ENCODE data around the gene MEDAG.

DNA sequence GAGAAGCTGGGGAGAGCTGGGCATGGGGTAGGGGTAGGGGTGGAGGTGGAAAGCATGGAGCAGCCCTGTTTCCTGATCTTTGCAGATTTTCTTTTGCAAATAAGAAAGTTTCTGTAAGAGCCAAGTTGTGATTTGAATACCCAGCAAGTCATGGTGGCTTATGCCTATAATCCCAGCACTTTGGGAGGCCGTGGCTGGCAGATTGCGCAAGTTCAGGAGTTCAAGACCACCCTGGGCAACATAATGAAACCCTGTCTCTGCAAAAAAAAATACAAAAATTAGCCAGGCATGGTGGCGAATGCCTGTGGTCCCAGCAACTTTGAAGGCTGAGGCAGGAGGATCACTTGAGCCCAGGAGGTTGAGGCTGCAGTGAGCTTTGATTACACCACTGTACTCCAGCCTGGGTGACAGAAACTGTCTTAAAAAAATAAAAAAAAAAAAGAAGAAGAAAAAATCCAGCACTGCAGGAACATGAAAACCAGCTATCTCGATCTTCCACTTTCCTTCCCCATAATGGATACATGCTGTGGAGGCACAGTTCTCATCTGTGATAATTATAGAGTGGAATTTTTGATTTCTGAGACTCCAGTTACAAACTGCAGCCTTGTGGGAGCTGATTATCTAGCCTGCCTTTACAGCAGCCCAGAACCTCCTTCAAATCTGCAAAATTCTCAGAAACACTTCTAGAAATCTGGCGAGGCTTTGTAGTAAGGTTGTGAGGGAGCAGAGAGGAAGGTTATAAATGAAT lies 14.3 kb downstream of the MEDAG start:
- TF ChIP-seq, protein P1, sequence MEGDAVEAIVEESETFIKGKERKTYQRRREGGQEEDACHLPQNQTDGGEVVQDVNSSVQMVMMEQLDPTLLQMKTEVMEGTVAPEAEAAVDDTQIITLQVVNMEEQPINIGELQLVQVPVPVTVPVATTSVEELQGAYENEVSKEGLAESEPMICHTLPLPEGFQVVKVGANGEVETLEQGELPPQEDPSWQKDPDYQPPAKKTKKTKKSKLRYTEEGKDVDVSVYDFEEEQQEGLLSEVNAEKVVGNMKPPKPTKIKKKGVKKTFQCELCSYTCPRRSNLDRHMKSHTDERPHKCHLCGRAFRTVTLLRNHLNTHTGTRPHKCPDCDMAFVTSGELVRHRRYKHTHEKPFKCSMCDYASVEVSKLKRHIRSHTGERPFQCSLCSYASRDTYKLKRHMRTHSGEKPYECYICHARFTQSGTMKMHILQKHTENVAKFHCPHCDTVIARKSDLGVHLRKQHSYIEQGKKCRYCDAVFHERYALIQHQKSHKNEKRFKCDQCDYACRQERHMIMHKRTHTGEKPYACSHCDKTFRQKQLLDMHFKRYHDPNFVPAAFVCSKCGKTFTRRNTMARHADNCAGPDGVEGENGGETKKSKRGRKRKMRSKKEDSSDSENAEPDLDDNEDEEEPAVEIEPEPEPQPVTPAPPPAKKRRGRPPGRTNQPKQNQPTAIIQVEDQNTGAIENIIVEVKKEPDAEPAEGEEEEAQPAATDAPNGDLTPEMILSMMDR (conservative IDR thresholded peaks at IDR 0.05; ENCODE audit: low read depth in 2 of 2): no peak
- TF ChIP-seq EZH2 (IDR thresholded peaks at IDR 0.05; ENCODE audit: low read depth, unreplicated experiment) (no peak), JUNB (IDR thresholded peaks at IDR 0.05; ENCODE audit: unreplicated experiment) (no peak), POLR2AphosphoS5 (IDR thresholded peaks at IDR 0.05; ENCODE audit: low read depth) (no peak), EZH2phosphoT487 (IDR thresholded peaks at IDR 0.05; ENCODE audit: unreplicated experiment) (no peak), STAT1 (IDR thresholded peaks at IDR 0.05; ENCODE audit: unreplicated experiment) (no peak), ZNF331 (CRISPR knock-in tag; IDR thresholded peaks at IDR 0.05; ENCODE audit: low read depth) (no peak), CREB1 (CRISPR knock-in tag; IDR thresholded peaks at IDR 0.05; ENCODE audit: low read depth) (no peak), NANOG (IDR thresholded peaks at IDR 0.05; ENCODE audit: borderline replicate concordance) (no peak)
- TF ChIP-seq, protein P2, sequence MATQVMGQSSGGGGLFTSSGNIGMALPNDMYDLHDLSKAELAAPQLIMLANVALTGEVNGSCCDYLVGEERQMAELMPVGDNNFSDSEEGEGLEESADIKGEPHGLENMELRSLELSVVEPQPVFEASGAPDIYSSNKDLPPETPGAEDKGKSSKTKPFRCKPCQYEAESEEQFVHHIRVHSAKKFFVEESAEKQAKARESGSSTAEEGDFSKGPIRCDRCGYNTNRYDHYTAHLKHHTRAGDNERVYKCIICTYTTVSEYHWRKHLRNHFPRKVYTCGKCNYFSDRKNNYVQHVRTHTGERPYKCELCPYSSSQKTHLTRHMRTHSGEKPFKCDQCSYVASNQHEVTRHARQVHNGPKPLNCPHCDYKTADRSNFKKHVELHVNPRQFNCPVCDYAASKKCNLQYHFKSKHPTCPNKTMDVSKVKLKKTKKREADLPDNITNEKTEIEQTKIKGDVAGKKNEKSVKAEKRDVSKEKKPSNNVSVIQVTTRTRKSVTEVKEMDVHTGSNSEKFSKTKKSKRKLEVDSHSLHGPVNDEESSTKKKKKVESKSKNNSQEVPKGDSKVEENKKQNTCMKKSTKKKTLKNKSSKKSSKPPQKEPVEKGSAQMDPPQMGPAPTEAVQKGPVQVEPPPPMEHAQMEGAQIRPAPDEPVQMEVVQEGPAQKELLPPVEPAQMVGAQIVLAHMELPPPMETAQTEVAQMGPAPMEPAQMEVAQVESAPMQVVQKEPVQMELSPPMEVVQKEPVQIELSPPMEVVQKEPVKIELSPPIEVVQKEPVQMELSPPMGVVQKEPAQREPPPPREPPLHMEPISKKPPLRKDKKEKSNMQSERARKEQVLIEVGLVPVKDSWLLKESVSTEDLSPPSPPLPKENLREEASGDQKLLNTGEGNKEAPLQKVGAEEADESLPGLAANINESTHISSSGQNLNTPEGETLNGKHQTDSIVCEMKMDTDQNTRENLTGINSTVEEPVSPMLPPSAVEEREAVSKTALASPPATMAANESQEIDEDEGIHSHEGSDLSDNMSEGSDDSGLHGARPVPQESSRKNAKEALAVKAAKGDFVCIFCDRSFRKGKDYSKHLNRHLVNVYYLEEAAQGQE (IDR thresholded peaks at IDR 0.05; ENCODE audit: unreplicated experiment): no peak
- TF ChIP-seq, protein P3, sequence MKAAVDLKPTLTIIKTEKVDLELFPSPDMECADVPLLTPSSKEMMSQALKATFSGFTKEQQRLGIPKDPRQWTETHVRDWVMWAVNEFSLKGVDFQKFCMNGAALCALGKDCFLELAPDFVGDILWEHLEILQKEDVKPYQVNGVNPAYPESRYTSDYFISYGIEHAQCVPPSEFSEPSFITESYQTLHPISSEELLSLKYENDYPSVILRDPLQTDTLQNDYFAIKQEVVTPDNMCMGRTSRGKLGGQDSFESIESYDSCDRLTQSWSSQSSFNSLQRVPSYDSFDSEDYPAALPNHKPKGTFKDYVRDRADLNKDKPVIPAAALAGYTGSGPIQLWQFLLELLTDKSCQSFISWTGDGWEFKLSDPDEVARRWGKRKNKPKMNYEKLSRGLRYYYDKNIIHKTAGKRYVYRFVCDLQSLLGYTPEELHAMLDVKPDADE (IDR thresholded peaks at IDR 0.05): no peak
